Prostate gland (tissue), 2 donors: Measurements from ENCODE around the gene MYEOV.

Experiments
- POLR2A ChIP-seq: fragments of 450-650 bp; IDR thresholded peaks from one replicate; pipeline ENCODE4 v1.6.1; 2016; ENCODE audit warnings: antibody characterized with exemption, mild to moderate bottlenecking
- POLR2AphosphoS5 ChIP-seq: sonication (generic); formaldehyde crosslinking; IDR thresholded peaks from one replicate; pipeline ENCODE4 v1.6.1; 2017; ENCODE audit warnings: antibody characterized with exemption
- TF ChIP-seq, protein P1 (sequence below), 4 experiments: fragments of 200-600 bp in 2 of 4; fragments of 450-650 bp in 2 of 4; sonication (generic) in 2 of 4; IDR thresholded peaks; 1 replicate in 3 of 4; 2 replicates in 1 of 4; pipeline ENCODE4 v1.5.1; 2016 to 2019; ENCODE audit warnings: antibody characterized with exemption in 4 of 4, mild to moderate bottlenecking in 2 of 4, moderate library complexity in 2 of 4

DNA sequence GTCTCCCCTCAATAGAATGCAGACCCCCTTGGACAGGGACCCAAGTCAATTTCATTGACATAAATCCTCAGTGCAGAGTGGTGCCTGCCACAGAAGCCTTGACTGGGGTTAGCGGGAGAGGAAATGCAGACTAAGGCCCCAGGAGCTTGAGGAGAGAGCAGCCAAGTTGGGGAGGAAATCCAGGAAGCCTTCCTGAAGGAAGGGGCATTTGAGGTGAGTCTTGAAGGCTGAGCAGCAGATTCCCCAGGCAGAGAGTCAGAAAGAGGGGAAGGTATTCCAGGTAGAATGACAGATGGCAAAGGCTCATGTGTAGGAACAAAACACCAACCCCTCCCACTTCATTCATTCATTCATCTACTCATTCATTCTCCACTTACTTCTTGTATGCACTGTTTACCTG is 10.3 kb downstream of the MYEOV start:
- TF ChIP-seq, protein P1, sequence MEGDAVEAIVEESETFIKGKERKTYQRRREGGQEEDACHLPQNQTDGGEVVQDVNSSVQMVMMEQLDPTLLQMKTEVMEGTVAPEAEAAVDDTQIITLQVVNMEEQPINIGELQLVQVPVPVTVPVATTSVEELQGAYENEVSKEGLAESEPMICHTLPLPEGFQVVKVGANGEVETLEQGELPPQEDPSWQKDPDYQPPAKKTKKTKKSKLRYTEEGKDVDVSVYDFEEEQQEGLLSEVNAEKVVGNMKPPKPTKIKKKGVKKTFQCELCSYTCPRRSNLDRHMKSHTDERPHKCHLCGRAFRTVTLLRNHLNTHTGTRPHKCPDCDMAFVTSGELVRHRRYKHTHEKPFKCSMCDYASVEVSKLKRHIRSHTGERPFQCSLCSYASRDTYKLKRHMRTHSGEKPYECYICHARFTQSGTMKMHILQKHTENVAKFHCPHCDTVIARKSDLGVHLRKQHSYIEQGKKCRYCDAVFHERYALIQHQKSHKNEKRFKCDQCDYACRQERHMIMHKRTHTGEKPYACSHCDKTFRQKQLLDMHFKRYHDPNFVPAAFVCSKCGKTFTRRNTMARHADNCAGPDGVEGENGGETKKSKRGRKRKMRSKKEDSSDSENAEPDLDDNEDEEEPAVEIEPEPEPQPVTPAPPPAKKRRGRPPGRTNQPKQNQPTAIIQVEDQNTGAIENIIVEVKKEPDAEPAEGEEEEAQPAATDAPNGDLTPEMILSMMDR (IDR thresholded peaks at IDR 0.05), result no peak
- no peak for TF ChIP-seq POLR2A
- no peak for TF ChIP-seq POLR2AphosphoS5
